GM18517 (cell line): Measurements from ENCODE around the gene ADIPOR2.

Source experiments
- ATAC-seq: cut with Tn5 transposase; IDR thresholded peaks from one replicate; pipeline ENCODE4 v1.9.1; 2021; ENCODE audit warnings: mild to moderate bottlenecking, moderate library complexity; ENCODE audit not compliant: unreplicated experiment

ADIPOR2 gene

DNA sequence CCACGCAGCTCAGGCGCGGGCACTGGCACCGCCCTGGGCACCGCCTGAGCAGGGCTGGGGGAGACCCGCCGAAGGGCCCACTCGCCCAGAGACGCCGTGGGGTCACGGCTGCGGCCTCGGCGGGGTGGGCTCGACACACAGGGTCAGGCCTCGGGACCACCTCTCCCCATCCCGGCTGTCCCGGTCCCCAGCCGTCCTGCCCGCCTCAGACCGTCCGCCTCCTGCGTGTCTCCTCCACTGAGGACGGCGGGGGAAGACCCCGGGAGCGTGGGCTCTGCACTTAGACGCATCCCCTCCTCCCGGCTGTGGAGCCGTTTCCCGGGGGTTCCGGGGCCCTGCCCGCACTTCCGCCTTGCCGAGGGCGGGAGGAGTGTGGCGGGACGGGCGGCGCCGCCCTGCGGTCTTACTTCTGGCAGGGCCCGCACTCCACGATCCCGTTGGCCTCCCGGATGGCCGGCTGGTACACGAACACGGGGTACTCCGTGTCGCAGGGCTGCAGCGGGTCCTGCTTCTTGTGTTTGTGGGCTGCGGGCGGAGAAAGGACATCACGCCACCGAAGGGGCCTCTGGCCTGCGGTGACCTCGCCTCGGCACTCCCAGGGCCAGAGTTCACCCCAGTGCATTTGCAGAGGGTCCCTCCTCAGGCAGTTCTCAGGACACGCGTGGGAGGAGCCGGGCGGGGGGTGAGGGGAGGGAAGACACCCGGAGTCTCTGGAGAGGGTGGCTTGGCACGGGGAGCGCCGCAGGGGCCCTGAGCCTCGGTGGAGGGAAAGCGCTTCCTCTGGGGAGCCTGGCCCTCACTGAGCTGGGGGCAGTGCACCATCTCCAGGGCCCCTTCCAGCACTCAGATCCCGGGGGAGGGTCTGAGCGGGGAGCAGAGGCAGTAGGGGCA, 106.4 kb downstream of the ADIPOR2 start:
- peak; percentile 24 for ATAC-seq

DNA sequence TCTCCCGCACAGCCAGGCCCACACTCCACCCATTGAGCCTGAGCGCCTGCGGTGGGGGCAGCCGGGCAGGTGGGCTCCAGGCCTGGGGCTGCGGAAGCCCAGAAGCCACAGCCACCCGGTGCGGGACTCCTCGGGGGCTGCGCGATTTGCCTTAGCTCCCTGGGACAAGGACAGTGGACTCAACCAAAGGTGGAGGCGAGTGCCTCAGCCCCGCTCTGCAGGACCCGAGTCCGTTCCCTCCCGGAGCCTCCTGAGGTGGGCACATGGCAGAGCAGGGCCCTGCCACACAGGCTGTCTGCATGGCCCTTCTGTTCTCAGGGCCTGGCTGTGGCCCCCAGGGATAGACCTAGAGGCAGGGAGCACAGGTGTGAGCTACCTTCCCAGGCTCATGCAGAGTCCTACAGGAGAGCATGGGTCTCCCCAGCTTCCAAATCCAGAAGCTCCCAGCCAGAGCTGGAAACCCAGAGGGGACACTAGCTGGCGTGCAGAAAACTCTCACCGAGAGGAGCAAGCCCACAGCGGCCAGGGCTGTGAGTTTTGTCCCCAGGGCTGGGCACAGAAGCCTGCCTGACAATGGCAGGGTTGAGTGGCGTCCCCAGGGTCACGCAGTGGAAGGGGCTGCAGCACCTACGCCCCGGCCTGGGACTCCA, 107.2 kb downstream of the ADIPOR2 start:
- ATAC-seq = no peak

DNA sequence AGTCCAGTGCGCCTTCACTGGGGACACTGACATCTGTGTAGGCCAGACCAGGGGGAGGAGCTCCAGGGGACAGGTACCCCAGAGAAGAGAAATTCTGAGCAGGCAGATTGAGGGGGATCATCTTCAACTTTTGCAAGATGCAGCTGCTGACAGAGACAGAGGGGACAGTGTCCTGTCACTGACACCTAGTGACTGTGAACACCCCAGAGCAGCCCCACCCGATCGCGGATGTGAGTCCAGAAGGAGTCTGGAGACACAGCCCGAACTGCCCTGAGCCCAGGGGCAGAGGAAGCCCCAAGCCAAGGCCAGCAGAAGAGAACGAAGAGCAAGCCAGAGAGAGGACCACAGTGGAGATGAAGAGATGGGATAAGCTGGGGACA, 107.8 kb downstream of the ADIPOR2 start:
- ATAC-seq = no peak

GRCh38 chr12:1799051-1799881, 108.4 kb downstream of the ADIPOR2 start:
- ATAC-seq = no peak

DNA sequence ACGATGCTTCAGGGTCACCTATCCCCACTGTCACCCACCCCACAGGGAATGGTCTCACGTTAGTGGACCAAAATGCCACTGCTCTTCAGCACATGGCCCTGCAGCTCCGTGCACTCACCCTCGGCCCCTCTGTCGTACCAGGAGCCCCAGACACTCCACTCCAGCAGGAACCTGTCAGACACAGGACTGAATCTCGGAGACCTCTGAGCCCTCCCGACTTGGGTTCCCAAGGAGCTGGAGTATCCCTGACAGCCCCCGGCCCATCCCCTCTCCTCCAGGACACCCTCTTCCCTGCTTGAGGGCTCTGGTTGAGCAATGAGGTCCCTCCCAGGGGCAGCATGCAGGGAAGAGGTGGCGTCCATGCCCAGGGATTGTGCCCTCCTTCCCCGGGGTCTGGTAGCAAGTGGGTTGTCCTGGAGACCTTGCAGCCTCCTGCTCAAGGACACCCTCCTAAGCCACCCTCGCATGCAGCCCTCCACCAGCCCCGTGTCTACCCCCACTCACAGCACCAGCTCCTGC, 109.1 kb downstream of the ADIPOR2 start:
- ATAC-seq = no peak

- ATAC-seq = no peak
Observed at GRCh38 chr12:1800401-1801302, 109.8 kb downstream of the ADIPOR2 start.

- ATAC-seq = no peak
Observed at GRCh38 chr12:1801303-1801975, 110.6 kb downstream of the ADIPOR2 start.

DNA sequence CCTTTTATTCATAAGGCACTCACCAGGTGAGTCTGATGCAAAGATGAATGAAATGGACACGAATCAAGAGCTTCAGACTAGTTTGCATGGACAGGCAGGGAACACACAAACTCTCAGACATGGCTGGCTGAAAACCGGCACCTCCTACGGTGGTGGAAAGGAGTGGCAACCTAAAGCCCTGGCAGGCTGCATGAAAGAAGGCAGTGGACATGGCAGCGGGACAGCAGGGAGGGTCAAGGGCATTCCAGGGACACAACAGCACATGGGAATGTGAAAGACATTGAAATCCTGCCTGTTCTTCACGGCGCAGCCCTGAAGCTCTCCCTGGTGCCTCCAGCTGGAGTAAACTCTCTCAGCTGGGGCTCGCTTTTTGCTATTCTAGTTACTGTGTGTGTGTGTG, 112.9 kb downstream of the ADIPOR2 start:
- ATAC-seq = no peak

- ATAC-seq = peak; percentile 86
Observed at GRCh38 chr12:1804545-1805332, 113.9 kb downstream of the ADIPOR2 start.

GRCh38 chr12:1805441-1806081, 114.7 kb downstream of the ADIPOR2 start:
- ATAC-seq = no peak

DNA sequence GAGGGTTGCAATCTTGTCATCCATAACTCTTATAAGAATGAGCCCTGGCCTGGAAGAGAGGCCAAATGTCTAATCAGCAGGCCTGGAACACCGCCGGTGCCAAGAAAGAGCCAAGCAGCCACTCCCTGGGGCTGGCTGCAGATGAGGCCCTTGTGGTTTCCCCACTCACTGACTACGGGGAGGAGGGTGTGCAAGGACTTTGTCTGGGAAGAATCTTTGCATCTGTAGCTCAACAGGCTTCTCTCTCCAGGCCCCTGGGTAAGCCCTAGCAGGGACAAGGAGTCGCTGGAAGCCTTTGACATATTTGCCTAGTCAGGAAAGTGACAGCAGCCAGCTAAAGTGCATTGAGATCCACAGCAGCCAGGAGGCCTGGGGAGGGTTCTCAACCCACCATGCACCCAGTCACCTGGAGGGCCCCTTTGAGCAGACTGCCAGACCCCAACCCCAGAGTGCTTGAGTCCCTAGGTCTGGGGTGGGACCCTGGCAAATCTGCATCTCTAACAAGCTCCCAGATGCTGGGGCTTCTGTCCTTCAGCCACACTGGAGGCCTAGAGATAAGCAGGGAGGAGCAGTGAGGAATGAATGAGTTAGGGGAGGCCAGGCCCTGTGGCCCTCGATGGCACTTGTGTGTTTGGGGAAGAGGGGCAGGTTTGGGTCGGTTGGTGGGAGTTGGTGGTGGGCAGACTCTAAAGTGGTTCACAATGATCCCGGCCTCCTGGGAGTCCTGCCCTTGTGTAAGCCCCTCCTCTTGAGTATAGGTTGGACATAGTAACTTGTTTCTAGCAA, 115.6 kb downstream of the ADIPOR2 start:
- ATAC-seq = no peak

GRCh38 chr12:1807087-1807860, 116.4 kb downstream of the ADIPOR2 start:
- ATAC-seq = no peak

DNA sequence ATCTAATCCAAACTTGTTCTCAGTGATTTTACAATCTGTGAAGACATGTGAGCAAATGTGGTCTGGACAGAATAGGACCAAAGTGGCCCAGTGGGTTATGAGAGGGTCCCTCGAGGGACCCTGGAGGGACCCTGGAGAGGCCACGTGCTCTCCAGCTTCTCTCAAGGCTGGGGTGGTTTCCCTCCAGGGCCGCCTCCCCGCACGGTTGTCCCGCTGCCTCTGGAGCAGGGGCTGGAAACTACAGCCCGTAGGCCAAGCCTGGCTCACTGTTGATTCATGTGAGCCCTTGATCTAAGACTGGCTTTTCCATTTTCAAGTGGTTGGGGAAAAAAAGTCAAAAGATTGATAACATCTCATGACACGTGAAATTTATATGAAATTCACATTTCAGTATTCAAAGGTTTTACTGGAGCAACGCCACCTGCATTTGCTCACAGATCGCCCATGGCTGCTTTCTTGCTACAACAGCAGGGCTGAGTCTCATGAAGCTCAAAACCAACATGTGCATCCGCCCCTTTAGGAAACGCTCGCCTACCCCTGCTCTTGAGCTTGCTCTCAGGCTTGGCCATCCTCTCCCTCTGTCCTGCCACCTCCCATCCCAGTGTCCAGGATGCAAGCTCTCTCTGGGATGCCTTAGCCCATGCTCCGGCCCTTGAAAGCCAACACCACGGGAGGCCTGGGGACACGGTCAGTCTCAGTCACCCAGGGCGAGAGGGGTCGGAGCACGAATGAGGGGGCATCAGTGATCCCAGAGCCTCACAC, 117.3 kb downstream of the ADIPOR2 start:
- no peak for ATAC-seq

GRCh38 chr12:1808798-1809480, 118.1 kb downstream of the ADIPOR2 start:
- ATAC-seq = no peak

- ATAC-seq = no peak
Observed at GRCh38 chr12:1809591-1810190, 118.8 kb downstream of the ADIPOR2 start.
